GM12878 (cell line): ENCODE measurements around the gene STAT4. TPM values are rescaled to one million over a fixed set of nuclear protein-coding genes. Genes with fewer than 3 reads are reported as not detected.

Experiments used
- ATAC-seq: fragments of 200-7000 bp; cut with Tn5 transposase; 3 replicates; pipeline ENCODE4 v1.9.1; 2020; ENCODE audit warnings: mild to moderate bottlenecking, moderate library complexity
- BruUV-seq: library from RNA; stranded (reverse); fragments of 400-500 nt; replicated peaks from 2 replicates; lab custom pipeline; 2021; lab: Mats Ljungman, UMichigan
- CTCF ChIA-PET: fragments of 300-600 bp; sonication (Branson Sonifier 250); formaldehyde crosslinking; extraction: SDS; loops from one replicate; lab custom pipeline; 2021; ENCODE audit warnings: inconsistent platforms; lab: Yijun Ruan, JAX
- POLR2A ChIA-PET: fragments of 350-600 bp; formaldehyde crosslinking; extraction: SDS; loops from one replicate; lab custom pipeline; 2021; ENCODE audit warnings: inconsistent platforms; lab: Charles Lee
- RAD21 ChIA-PET: fragments of 300-600 bp; sonication (Branson Sonifier 250); formaldehyde crosslinking; loops from one replicate; lab custom pipeline; 2023; ENCODE audit warnings: antibody characterized with exemption; ENCODE audit not compliant: unreplicated experiment; lab: Charles Lee
- SMC1A ChIA-PET: fragments of 300-600 bp; sonication (Branson Sonifier 250); formaldehyde crosslinking; loops from one replicate; lab custom pipeline; 2023; ENCODE audit not compliant: unreplicated experiment, uncharacterized antibody; lab: Charles Lee
- DNase-seq: peaks from one replicate; pipeline ENCODE4 v3.0.0-alpha.2; 2011; ENCODE audit warnings: low read depth, low spot score
- FAIRE-seq: peaks from 3 replicates; lab custom pipeline; 2011; peaks lifted over from hg19 to GRCh38; lab: Jason Lieb, UNC
- H2AFZ ChIP-seq: 2 replicates; pipeline ENCODE4 v1.6.0; 2011; ENCODE audit warnings: low read depth, low read length, control low read depth; ENCODE audit not compliant: control insufficient read depth
- H3K27ac ChIP-seq: 2 replicates; pipeline ENCODE4 v1.5.1; 2011; ENCODE audit warnings: control low read depth; ENCODE audit not compliant: control insufficient read depth, insufficient read depth
- H3K27me3 ChIP-seq, 2 experiments: replicated peaks in 1 of 2; 2 replicates each; pipeline versions ENCODE4 v1.6.0 to v1.6.1; 2011; ENCODE audit warnings: low read length in 1 of 2; ENCODE audit not compliant: control insufficient read depth in 2 of 2, insufficient read depth in 2 of 2
- H3K36me3 ChIP-seq, 2 experiments: 2 replicates each; pipeline ENCODE4 v1.5.1; 2011; ENCODE audit warnings: low read length in 1 of 2; ENCODE audit not compliant: control insufficient read depth in 2 of 2, insufficient read depth in 2 of 2
- H3K4me1 ChIP-seq: 2 replicates; pipeline ENCODE4 v1.6.1; 2011; ENCODE audit warnings: mild to moderate bottlenecking, low read length, moderate library complexity, mixed read lengths; ENCODE audit not compliant: control insufficient read depth, insufficient read depth
- H3K4me2 ChIP-seq: 2 replicates; pipeline ENCODE4 v1.6.0; 2011; ENCODE audit warnings: control low read depth; ENCODE audit not compliant: control insufficient read depth, insufficient read depth
- H3K4me3 ChIP-seq: fragments of 200-600 bp; sonication (generic); 2 replicates; pipeline ENCODE4 v1.5.1; 2016
- H3K79me2 ChIP-seq: 2 replicates; pipeline ENCODE4 v1.6.0; 2011; ENCODE audit warnings: low read length; ENCODE audit not compliant: control insufficient read depth, insufficient read depth
- H3K9ac ChIP-seq: 2 replicates; pipeline ENCODE4 v1.8.0; 2011; ENCODE audit warnings: low read length, control low read depth, mixed read lengths; ENCODE audit not compliant: control insufficient read depth, insufficient read depth
- H3K9me3 ChIP-seq: replicated peaks from 3 replicates; pipeline ENCODE4 v1.5.1; 2011; ENCODE audit warnings: mild to moderate bottlenecking, low read length; ENCODE audit not compliant: control insufficient read depth, insufficient read depth
- H4K20me1 ChIP-seq: 2 replicates; pipeline ENCODE4 v1.6.0; 2011; ENCODE audit not compliant: control insufficient read depth, insufficient read depth
- PAX8 ChIP-seq: fragments of 450-650 bp; IDR thresholded peaks from 2 replicates; pipeline ENCODE4 v1.6.1; 2017; ENCODE audit warnings: mild to moderate bottlenecking, moderate library complexity
- POLR2A ChIP-seq: IDR thresholded peaks from 2 replicates; pipeline ENCODE4 v1.6.1; 2011; ENCODE audit warnings: low read depth, mild to moderate bottlenecking, low read length
- POLR2AphosphoS5 ChIP-seq: IDR thresholded peaks from 2 replicates; pipeline ENCODE4 v1.6.1; 2011; ENCODE audit warnings: mild to moderate bottlenecking, low read length, inconsistent platforms
- ZNF207 ChIP-seq: fragments of 450-650 bp; IDR thresholded peaks from 2 replicates; pipeline ENCODE4 v1.6.1; 2014; ENCODE audit warnings: antibody characterized with exemption, mild to moderate bottlenecking, borderline replicate concordance
- WGBS: methylation state at CpG from one replicate; pipeline ENCODE4 v1.1.6; 2016; ENCODE audit warnings: low lambda C conversion rate; ENCODE audit not compliant: insufficient replicate concordance, insufficient coverage; ENCODE audit errors: missing lambda C conversion rate; 5-methylcytosine and 5-hydroxymethylcytosine counted together
- in situ Hi-C: fragments of 300-500 bp; cut with MboI; formaldehyde crosslinking; loops from 9 replicates; pipeline ENCODE4 v1.14.3; 2018; ENCODE audit warnings: mixed read lengths
- intact Hi-C: fragments of 100-400 bp; cut with micrococcal nuclease; formaldehyde crosslinking; loops from one replicate; pipeline ENCODE4 v1.14.2; 2022; ENCODE audit not compliant: unreplicated experiment
- polyA plus RNA-seq, 11 experiments: library from polyadenylated mRNA; depleted of rRNA in 4 of 11; unstranded in 6 of 11; stranded (reverse) in 5 of 11; fragments of >200 nt; fragmentation: Nextera tagmentation in 4 of 11; fragmentation: Illumina TruSeq in 1 of 11; extraction: Ambion mirVana in 4 of 11; extraction: Trizol in 1 of 11; gene quantifications; 1 replicate in 1 of 11; 2 replicates in 10 of 11; pipeline versions ENCODE4 v1.2.1 to v1.2.3, GENCODE V29; 2011 to 2016; ENCODE audit warnings: inconsistent platforms in 2 of 11, missing spikeins in 2 of 11, low read depth in 1 of 11
- total RNA-seq, 4 experiments: library from RNA; depleted of rRNA in 3 of 4; stranded (reverse); fragments of >200 nt in 3 of 4; fragmentation: Illumina TruSeq in 1 of 4; extraction: Trizol in 1 of 4; gene quantifications; 2 replicates each; pipeline versions ENCODE4 v1.2.1 to v1.2.3, GENCODE V29; 2013 to 2021
- TF ChIP-seq, protein P1 (sequence below): fragments of 450-650 bp; IDR thresholded peaks from 2 replicates; pipeline ENCODE4 v1.6.1; 2017; ENCODE audit warnings: mild to moderate bottlenecking

STAT4 gene
- total and polyA plus RNA-seq, 10 of the 15 experiments (the other 5 are each of a cell fraction or from before 2014, with no cell fraction given), result 3.1 to 9.3 (median 7.1) TPM

DNA sequence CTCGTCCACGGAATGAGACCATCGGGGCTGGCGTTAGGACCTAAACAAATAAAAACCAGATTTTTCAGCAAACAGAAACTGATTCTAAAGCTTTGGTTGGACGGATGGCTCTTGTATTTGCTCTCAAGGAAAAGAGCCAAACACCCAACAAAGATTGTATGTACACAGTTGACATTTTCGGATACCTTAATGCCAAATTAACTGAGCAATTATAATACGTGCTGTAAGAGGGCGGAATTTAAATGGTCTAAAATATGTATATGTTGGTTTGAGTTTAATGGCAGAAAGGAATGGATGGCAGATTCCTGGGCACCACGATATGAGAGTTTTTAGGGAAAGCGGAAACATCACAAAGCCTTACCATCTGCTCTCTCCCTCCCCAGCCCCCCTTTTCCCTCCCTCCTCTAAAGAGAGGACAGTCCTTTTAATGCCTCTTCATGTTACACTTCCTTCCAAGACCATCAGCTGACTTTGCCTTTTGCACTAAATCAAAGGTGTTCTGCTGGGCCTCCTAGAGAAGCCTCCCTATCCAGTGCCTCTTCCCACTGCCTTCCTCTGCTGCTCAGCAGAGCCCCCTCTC lies 170.1 kb downstream of the STAT4 start:
- FAIRE-seq (no peak), ATAC-seq (no peak), DNase-seq (no peak)
- WGBS, result 97% methylated on average over 10 of the region's 10 CpGs
- ChIA-PET CTCF (interaction anchor here (1.9 kb wide), 1 partner anchor 13 kb away, joined by 5 read pairs; no protein-coding TSS in a partner anchor), SMC1A (interaction anchor here (0.8 to 1.5 kb wide), 4 partner anchors 9 to 49 kb away, joined by 3 to 8 read pairs (median 4); no protein-coding TSS in a partner anchor), RAD21 (no interaction called here), POLR2A (interaction anchor here (0.5 to 1.8 kb wide), 2 partner anchors 7 to 78 kb away, joined by 3 to 4 read pairs; no protein-coding TSS in a partner anchor)
- Histone ChIP-seq H3K9ac (no peak overlapping the region), H3K79me2 (no peaks in the 10 kb centered on the region), H3K36me3 (peaks cover 52 to 90% of the 10 kb centered on the region in 2 experiments), H3K27me3 (no peaks in the 10 kb centered on the region), H3K27ac (no peak overlapping the region), H3K4me1 (no peaks in the 10 kb centered on the region), H2AFZ (no peak overlapping the region), H3K9me3 (no peaks in the 10 kb centered on the region), H4K20me1 (peaks cover 12% of the 10 kb centered on the region), H3K4me2 (no peak overlapping the region), H3K4me3 (no peak overlapping the region)
- TF ChIP-seq, protein P1, sequence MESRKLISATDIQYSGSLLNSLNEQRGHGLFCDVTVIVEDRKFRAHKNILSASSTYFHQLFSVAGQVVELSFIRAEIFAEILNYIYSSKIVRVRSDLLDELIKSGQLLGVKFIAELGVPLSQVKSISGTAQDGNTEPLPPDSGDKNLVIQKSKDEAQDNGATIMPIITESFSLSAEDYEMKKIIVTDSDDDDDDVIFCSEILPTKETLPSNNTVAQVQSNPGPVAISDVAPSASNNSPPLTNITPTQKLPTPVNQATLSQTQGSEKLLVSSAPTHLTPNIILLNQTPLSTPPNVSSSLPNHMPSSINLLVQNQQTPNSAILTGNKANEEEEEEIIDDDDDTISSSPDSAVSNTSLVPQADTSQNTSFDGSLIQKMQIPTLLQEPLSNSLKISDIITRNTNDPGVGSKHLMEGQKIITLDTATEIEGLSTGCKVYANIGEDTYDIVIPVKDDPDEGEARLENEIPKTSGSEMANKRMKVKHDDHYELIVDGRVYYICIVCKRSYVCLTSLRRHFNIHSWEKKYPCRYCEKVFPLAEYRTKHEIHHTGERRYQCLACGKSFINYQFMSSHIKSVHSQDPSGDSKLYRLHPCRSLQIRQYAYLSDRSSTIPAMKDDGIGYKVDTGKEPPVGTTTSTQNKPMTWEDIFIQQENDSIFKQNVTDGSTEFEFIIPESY, result no peak
- peak; percentile 45 for TF ChIP-seq POLR2AphosphoS5
- intact Hi-C loops, result no loop called here
- no TSS peak for BruUV-seq
- in situ Hi-C loops, result no loop called here

DNA sequence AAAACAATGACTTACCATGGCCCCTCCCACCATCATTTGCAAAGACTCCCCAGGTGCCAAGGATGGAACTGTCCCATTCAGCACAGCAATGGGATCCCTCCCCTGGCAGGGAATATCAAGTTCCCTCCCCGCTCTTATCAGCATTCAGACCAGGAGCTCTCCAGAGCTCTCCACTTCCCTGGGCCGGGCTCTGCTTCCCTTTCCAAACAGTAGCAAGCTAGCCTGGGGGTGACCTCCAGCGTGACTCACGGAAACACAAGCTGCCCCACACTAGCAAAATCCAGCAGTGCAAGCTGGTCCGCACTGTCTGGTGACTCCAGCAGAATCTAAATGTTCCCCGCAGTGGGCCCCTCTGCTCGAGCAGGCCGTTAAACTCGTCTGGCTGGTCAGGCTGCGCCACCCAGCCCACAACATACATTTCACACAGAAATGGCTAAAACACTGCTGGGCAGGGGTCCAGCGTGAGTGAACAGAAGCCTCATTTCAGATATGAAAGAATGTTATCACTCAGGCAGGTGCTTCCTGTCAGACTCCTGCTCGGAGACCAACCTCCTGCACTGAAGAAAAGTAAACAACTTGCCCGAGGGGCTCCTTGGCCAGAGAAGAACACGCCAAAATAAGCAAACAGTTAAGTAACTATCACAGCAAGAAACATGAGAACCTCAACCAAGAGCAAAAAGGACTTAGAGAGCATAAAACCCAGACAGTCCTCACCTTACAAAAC lies 170.7 kb downstream of the STAT4 start:
- H3K79me2 ChIP-seq, result no peaks in the 10 kb centered on the region
- no peak for ATAC-seq
- no peak for DNase-seq
- H3K9me3 ChIP-seq, result no peaks in the 10 kb centered on the region
- WGBS, result 86% methylated on average over 14 of the region's 14 CpGs
- no peaks in the 10 kb centered on the region for H3K27me3 ChIP-seq
- peaks cover 11% of the 10 kb centered on the region for H4K20me1 ChIP-seq
- TF ChIP-seq POLR2A (peak; percentile 58), PAX8 (no peak), POLR2AphosphoS5 (peak; percentile 23), ZNF207 (no peak)
- TF ChIP-seq, all 136 proteins: peak for 2
- FAIRE-seq, result no peak
- in situ Hi-C loops, result no loop called here
- ChIA-PET POLR2A (interaction anchor here (0.5 to 1.8 kb wide), 3 partner anchors 8 to 281 kb away, joined by 3 to 4 read pairs (median 4); no protein-coding TSS in a partner anchor), CTCF (no interaction called here), SMC1A (no interaction called here), RAD21 (no interaction called here)
- Histone ChIP-seq H2AFZ (no peak overlapping the region), H3K27ac (no peak overlapping the region), H3K4me3 (no peak overlapping the region), H3K9ac (no peak overlapping the region), H3K36me3 (peaks cover 52 to 90% of the 10 kb centered on the region in 2 experiments), H3K4me2 (no peak overlapping the region), H3K4me1 (no peaks in the 10 kb centered on the region)
- BruUV-seq, result no TSS peak
- intact Hi-C loops, result no loop called here
